Natural killer cell (primary cell): ENCODE measurements around the gene LETM1. TPM values are rescaled to one million over a fixed set of nuclear protein-coding genes. Genes with fewer than 3 reads are reported as not detected.

Experiments
- ATAC-seq, 3 donors: fragments of 150-1000 bp in 2 of 3; fragments of 200-7000 bp in 1 of 3; cut with Tn5 transposase; 1 replicate in 1 of 3; 2 replicates in 2 of 3; pipeline ENCODE4 v1.10.0; 2021; ENCODE audit warnings: mild to moderate bottlenecking in 2 of 3, moderate library complexity in 2 of 3
- DNase-seq, 2 donors: peaks; one replicate each; pipeline versions ENCODE4 v3.0.0 to v3.0.0-alpha.2; 2013 to 2021; ENCODE audit warnings: mixed read lengths in 1 of 2
- H3K27ac ChIP-seq: one replicate; pipeline ENCODE4 v1.5.1; 2013; ENCODE audit warnings: mild to moderate bottlenecking, low read length
- H3K27me3 ChIP-seq: one replicate; pipeline ENCODE4 v1.6.1; 2013; ENCODE audit warnings: low read length; ENCODE audit not compliant: control insufficient read depth, insufficient read depth
- H3K36me3 ChIP-seq: one replicate; pipeline ENCODE4 v1.6.1; 2013; ENCODE audit warnings: low read length; ENCODE audit not compliant: control insufficient read depth, insufficient read depth
- H3K4me1 ChIP-seq: one replicate; pipeline ENCODE4 v1.6.1; 2013; ENCODE audit warnings: low read length; ENCODE audit not compliant: control insufficient read depth, insufficient read depth
- H3K4me3 ChIP-seq: one replicate; pipeline ENCODE4 v1.5.1; 2013; ENCODE audit warnings: low read length
- H3K9me3 ChIP-seq: one replicate; pipeline ENCODE4 v1.6.1; 2013; ENCODE audit warnings: low read length; ENCODE audit not compliant: control insufficient read depth, insufficient read depth
- H3K27ac Mint-ChIP-seq, 2 donors: one replicate each; pipeline ENCODE4 v1.8.0; 2022; ENCODE audit warnings: mild to moderate bottlenecking in 2 of 2, mixed read lengths in 2 of 2, moderate library complexity in 1 of 2
- H3K27me3 Mint-ChIP-seq, 2 donors: one replicate each; pipeline ENCODE4 v1.8.0; 2022; ENCODE audit warnings: low read depth in 2 of 2, mixed read lengths in 2 of 2
- H3K36me3 Mint-ChIP-seq: one replicate; pipeline ENCODE4 v1.8.0; 2022; ENCODE audit warnings: mixed read lengths
- H3K4me1 Mint-ChIP-seq, 2 donors: one replicate each; pipeline ENCODE4 v1.8.0; 2022; ENCODE audit warnings: mixed read lengths in 2 of 2
- H3K4me3 Mint-ChIP-seq: one replicate; pipeline ENCODE4 v1.8.0; 2022; ENCODE audit warnings: mild to moderate bottlenecking, moderate library complexity, mixed read lengths
- H3K9me3 Mint-ChIP-seq, 2 donors: one replicate each; pipeline ENCODE4 v1.8.0; 2022; ENCODE audit warnings: mixed read lengths in 2 of 2
- WGBS: methylation state at CpG from one replicate; pipeline ENCODE4 v1.1.7; 2013; ENCODE audit warnings: missing lambda C conversion rate; ENCODE audit not compliant: insufficient coverage; 5-methylcytosine and 5-hydroxymethylcytosine counted together
- intact Hi-C: fragments of 100-400 bp; cut with micrococcal nuclease; formaldehyde crosslinking; loops from one replicate; pipeline ENCODE4 v1.14.2; 2022
- total RNA-seq, 4 donors: library from RNA; stranded (reverse); fragments of 120-200 nt in 1 of 4; gene quantifications; one replicate each; pipeline versions ENCODE4 v1.2.3 to v1.2.4, GENCODE V29; 2013 to 2022
- TF ChIP-seq, protein P1 (sequence below): fragments of 200-600 bp; IDR thresholded peaks from one replicate; pipeline ENCODE4 v1.8.0; 2022; ENCODE audit warnings: antibody characterized with exemption

LETM1 gene
- total RNA-seq, 3 donors from 2014 or later (not counting 1 experiment from before 2014, with no cell fraction given): 40.4 to 56.5 (median 55.7) TPM

DNA sequence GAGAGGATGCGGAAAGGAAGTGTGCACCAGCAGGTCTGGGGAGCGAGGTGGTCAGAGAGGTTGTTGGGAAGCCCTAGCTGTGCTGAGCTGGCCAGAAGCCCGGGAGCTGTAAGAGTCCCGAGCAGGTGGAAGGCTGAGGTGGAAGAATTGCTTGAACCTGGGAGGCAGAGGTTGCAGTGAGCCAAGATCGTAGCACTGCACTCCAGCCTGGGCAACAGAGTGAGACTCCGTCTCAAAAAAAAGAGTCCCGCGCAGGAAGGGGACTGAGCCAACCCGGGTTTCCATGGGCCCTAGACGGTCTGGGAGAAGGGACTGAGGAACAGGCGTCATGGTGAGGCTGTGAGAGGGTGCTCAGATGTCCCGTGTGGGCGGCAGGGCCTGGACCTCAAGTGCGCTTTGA is 75.5 kb downstream of the LETM1 start:
- Histone ChIP-seq H3K27me3 (no peaks in the 10 kb centered on the region), H3K27ac (no peak overlapping the region), H3K36me3 (no peaks in the 10 kb centered on the region), H3K9me3 (no peaks in the 10 kb centered on the region), H3K4me1 (no peaks in the 10 kb centered on the region), H3K4me3 (no peak overlapping the region)
- no peaks in the 10 kb centered on the region for H3K36me3 Mint-ChIP-seq
- H3K9me3 Mint-ChIP-seq: no peaks in the 10 kb centered on the region
- intact Hi-C loops: no loop called here
- H3K4me1 Mint-ChIP-seq: no peaks in the 10 kb centered on the region
- no peak overlapping the region for H3K4me3 Mint-ChIP-seq
- no peaks in the 10 kb centered on the region for H3K27me3 Mint-ChIP-seq
- ATAC-seq: no peak
- no peak for DNase-seq
- H3K27ac Mint-ChIP-seq: no peak overlapping the region
- TF ChIP-seq, protein P1, sequence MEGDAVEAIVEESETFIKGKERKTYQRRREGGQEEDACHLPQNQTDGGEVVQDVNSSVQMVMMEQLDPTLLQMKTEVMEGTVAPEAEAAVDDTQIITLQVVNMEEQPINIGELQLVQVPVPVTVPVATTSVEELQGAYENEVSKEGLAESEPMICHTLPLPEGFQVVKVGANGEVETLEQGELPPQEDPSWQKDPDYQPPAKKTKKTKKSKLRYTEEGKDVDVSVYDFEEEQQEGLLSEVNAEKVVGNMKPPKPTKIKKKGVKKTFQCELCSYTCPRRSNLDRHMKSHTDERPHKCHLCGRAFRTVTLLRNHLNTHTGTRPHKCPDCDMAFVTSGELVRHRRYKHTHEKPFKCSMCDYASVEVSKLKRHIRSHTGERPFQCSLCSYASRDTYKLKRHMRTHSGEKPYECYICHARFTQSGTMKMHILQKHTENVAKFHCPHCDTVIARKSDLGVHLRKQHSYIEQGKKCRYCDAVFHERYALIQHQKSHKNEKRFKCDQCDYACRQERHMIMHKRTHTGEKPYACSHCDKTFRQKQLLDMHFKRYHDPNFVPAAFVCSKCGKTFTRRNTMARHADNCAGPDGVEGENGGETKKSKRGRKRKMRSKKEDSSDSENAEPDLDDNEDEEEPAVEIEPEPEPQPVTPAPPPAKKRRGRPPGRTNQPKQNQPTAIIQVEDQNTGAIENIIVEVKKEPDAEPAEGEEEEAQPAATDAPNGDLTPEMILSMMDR: no peak
- 85% methylated on average over 14 of the region's 14 CpGs for WGBS

DNA sequence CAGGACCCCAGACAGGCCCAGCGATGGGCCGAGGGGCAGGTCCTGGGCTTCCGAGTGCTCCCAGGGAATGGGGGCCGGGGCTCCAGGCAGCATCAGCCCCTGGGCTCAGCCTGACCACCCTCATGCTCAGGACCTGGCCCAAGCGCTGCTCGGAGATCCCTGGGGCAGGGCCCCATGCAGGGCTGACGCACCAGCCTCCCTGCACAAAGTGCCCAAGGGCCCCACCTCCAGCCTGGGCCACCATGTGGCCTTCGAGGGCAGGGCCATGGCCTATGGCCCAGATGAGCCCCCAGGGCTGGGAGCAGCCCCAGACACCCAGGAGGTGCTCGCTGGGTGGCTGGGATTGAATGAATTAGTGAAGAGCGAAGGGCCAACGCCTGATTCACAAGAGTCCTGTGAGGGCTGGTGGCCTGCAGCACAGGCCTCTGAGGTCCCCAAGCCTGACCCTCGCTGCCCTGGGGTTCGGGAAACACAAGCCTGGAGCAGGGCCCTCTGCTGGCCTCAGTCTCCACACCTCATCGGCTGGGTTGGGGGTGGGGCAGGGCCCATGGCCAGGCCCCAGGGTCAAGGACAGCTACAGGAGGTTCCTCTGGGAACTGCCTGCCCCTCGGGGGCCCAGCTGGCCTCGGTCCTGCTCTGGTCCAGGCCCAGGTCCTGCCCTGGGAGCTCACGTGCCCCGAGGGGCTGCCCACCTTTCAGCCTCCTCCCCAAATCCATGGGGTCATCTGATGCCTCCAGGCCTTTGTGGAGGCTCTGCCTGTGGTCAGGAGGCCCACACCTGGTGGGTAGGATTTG is 76.2 kb downstream of the LETM1 start:
- Histone ChIP-seq H3K27ac (no peak overlapping the region), H3K36me3 (no peaks in the 10 kb centered on the region), H3K4me1 (no peaks in the 10 kb centered on the region), H3K27me3 (no peaks in the 10 kb centered on the region), H3K9me3 (no peaks in the 10 kb centered on the region), H3K4me3 (no peak overlapping the region)
- no peaks in the 10 kb centered on the region for H3K27me3 Mint-ChIP-seq
- 87% methylated on average over 18 of the region's 18 CpGs for WGBS
- H3K4me3 Mint-ChIP-seq: no peak overlapping the region
- ATAC-seq: no peak
- intact Hi-C loops: no loop called here
- H3K9me3 Mint-ChIP-seq: no peaks in the 10 kb centered on the region
- no peaks in the 10 kb centered on the region for H3K36me3 Mint-ChIP-seq
- no peak overlapping the region for H3K27ac Mint-ChIP-seq
- no peak for DNase-seq
- no peaks in the 10 kb centered on the region for H3K4me1 Mint-ChIP-seq
- TF ChIP-seq, protein P1: no peak

DNA sequence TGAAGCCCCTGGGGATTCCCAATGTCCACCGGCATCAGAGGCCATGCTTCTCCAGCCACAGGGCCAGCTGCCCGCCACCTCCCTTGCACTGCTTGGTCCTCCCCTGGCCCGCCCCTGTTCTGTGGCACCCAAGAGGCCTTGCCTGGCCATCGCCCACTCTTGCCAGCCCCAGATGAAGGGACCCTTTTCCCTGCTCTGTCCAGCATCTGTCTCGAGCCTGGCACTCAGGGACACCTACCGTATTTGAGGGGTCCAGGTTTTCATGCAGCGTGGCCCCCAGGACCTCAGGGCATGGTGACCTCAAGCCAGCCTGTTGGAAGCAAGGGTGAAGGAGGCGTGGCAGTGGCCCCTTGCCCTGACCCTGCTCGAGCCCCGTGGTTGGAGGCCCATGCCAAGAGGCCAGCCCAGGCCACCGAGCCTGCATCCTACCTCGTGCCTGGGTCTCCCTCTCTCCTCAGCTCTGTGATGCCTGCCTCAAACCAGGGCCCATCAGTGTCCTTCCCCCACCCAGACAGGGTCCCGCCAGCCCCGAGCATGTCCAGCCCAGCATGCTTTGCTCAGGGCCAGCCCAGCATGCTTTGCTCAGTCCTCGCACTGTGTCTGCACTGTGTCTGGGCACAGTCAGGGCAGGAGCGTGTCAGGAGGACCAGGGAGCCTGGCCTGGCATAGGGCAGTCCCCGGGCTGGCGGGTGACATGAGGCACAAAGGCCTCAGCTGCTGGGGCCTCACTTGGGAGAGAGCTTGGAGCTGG is 77.1 kb downstream of the LETM1 start:
- TF ChIP-seq, protein P1: no peak
- H3K4me1 ChIP-seq: no peaks in the 10 kb centered on the region
- Mint-ChIP-seq H3K27ac (no peak overlapping the region), H3K36me3 (no peaks in the 10 kb centered on the region), H3K9me3 (no peaks in the 10 kb centered on the region), H3K4me3 (no peak overlapping the region), H3K27me3 (no peaks in the 10 kb centered on the region), H3K4me1 (no peaks in the 10 kb centered on the region)
- 89% methylated on average over 18 of the region's 18 CpGs for WGBS
- no peak for ATAC-seq
- no peaks in the 10 kb centered on the region for H3K9me3 ChIP-seq
- H3K4me3 ChIP-seq: no peak overlapping the region
- no peak for DNase-seq
- H3K36me3 ChIP-seq: no peaks in the 10 kb centered on the region
- no peak overlapping the region for H3K27ac ChIP-seq
- no peaks in the 10 kb centered on the region for H3K27me3 ChIP-seq
- intact Hi-C loops: no loop called here
